Neutrophil (primary cell): Measurements from ENCODE around the gene MEIS2.

Source experiments
- H3K27ac ChIP-seq: fragments of 200-600 bp; sonication (generic); 2 replicates; pipeline ENCODE4 v1.5.1; 2016; ENCODE audit warnings: mild to moderate bottlenecking, moderate library complexity
- H3K27me3 ChIP-seq: fragments of 200-600 bp; sonication (generic); 2 replicates; pipeline ENCODE4 v1.6.0; 2016; ENCODE audit warnings: mild to moderate bottlenecking
- H3K36me3 ChIP-seq: fragments of 200-600 bp; sonication (generic); 2 replicates; pipeline ENCODE4 v1.5.1; 2017
- H3K4me1 ChIP-seq, 2 experiments: fragments of 200-600 bp in 1 of 2; sonication (generic) in 1 of 2; 1 replicate in 1 of 2; 2 replicates in 1 of 2; pipeline versions ENCODE4 v1.5.1 to v1.6.1; 2013 to 2016; ENCODE audit warnings: low read depth in 1 of 2, low read length in 1 of 2, mild to moderate bottlenecking in 1 of 2, moderate library complexity in 1 of 2; ENCODE audit not compliant: control insufficient read depth in 1 of 2, insufficient read depth in 1 of 2
- H3K4me3 ChIP-seq, 2 experiments: fragments of 200-600 bp in 1 of 2; sonication (generic) in 1 of 2; 1 replicate in 1 of 2; 2 replicates in 1 of 2; pipeline ENCODE4 v1.5.1; 2013 to 2016; ENCODE audit warnings: low read depth in 1 of 2, low read length in 1 of 2, mild to moderate bottlenecking in 1 of 2, moderate library complexity in 1 of 2
- H3K9me3 ChIP-seq: fragments of 200-600 bp; sonication (generic); 2 replicates; pipeline ENCODE4 v1.5.1; 2016
- TF ChIP-seq, protein P1 (sequence below): fragments of 200-600 bp; sonication (generic); IDR thresholded peaks from 2 replicates; pipeline ENCODE4 v1.5.1; 2016; ENCODE audit warnings: antibody characterized with exemption

Gene MEIS2

DNA sequence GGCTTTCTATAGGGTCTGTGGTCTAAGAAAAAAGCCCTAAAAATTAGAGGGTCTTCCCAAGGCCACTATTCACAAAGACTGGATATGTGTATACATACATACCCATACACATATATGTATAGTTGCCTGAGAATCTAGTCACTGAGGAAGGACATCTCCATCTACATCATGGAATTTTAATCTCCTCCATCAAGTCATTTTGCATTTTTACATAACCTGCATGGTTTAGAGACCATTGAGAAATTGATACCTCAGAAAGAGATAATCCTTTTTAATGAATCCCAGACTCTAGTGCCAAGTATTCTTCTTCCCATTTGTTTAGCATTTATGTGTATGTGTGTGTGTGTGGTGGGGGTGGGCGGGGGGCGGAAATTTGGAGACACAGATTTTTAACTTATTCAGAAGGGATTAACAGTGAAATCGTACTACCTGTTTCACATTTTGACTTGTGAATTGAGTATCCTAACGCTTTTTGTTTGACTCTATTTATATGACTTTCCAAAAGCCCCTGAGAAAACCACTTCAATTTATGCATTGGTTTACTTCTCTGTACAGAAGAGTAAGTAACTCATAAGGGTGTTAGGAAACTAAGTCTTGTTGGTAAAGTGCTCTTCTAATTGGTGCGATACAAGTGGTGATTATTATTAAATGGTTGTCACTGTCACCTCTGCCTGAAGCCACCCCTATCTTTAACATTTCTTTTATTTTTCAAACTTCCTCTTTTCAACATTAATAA lies 166.9 kb downstream of the MEIS2 start:
- Histone ChIP-seq H3K27ac (no peak overlapping the region), H3K4me1 (no peaks in the 10 kb centered on the region), H3K27me3 (no peaks in the 10 kb centered on the region), H3K36me3 (no peaks in the 10 kb centered on the region), H3K4me3 (no peak overlapping the region), H3K9me3 (no peaks in the 10 kb centered on the region)
- TF ChIP-seq, protein P1, sequence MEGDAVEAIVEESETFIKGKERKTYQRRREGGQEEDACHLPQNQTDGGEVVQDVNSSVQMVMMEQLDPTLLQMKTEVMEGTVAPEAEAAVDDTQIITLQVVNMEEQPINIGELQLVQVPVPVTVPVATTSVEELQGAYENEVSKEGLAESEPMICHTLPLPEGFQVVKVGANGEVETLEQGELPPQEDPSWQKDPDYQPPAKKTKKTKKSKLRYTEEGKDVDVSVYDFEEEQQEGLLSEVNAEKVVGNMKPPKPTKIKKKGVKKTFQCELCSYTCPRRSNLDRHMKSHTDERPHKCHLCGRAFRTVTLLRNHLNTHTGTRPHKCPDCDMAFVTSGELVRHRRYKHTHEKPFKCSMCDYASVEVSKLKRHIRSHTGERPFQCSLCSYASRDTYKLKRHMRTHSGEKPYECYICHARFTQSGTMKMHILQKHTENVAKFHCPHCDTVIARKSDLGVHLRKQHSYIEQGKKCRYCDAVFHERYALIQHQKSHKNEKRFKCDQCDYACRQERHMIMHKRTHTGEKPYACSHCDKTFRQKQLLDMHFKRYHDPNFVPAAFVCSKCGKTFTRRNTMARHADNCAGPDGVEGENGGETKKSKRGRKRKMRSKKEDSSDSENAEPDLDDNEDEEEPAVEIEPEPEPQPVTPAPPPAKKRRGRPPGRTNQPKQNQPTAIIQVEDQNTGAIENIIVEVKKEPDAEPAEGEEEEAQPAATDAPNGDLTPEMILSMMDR, result no peak

DNA sequence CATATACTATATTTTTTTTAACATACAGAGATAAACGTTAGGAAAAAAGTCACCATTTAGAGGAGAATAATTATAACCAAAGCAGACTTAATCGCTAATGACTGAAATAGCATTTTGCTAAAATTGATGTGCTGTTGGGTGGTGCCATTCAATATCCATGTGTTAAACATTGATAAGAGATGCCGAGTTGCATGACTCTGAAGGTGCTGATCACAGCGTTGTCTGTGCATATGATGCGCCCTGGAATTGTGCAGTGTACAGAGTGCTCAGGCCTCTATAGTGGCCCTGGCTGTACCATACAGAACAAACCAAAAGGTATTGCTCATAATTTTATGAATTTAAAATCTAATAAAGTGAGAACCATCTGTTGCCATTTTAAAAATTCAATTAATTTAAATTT lies 168.3 kb downstream of the MEIS2 start:
- TF ChIP-seq, protein P1, result no peak
- Histone ChIP-seq H3K36me3 (no peaks in the 10 kb centered on the region), H3K27ac (no peak overlapping the region), H3K4me1 (no peaks in the 10 kb centered on the region), H3K27me3 (no peaks in the 10 kb centered on the region), H3K9me3 (no peaks in the 10 kb centered on the region), H3K4me3 (no peak overlapping the region)

DNA sequence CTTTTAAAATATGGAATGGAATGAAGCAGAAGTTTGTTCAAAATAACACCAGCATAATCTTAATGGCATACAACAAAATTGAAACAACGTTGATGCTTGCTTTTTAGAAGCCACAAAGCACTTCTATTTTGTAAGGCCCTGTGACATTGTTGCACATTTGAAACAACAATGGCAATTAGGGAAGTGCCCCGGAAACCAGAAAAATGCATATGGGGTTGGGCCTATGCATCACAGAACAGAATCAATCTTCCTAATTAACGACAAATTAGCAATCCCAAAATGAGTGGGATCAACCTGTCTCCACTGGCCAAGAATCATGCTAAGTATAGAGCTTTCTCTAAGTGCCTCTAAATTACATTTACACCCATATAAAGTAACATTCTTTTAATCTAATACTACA lies 168.9 kb downstream of the MEIS2 start:
- no peaks in the 10 kb centered on the region for H3K9me3 ChIP-seq
- no peak overlapping the region for H3K27ac ChIP-seq
- H3K36me3 ChIP-seq, result no peaks in the 10 kb centered on the region
- H3K27me3 ChIP-seq, result no peaks in the 10 kb centered on the region
- H3K4me3 ChIP-seq, result no peak overlapping the region
- TF ChIP-seq, protein P1, result no peak
- H3K4me1 ChIP-seq, result no peaks in the 10 kb centered on the region

DNA sequence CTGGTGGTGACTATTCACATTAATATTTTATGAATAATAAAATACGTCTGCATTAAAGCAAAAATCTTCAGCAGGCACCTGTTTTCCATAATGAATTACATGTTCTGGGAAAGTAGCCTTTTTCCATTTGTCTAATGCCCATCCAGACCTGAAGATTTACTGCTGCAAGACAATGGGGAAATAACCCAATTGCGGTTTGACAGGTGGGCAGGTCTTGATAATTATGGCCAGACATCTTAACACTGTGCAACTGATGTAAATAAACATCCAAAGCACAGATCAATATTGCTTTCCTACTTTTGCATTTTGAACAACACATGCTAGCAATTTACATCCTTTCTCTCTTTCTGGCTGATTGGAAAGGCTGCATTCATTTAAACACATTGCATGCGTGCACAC lies 173.9 kb downstream of the MEIS2 start:
- H3K9me3 ChIP-seq, result no peaks in the 10 kb centered on the region
- no peaks in the 10 kb centered on the region for H3K36me3 ChIP-seq
- TF ChIP-seq, protein P1, result no peak
- no peaks in the 10 kb centered on the region for H3K27me3 ChIP-seq
- H3K4me1 ChIP-seq, result no peaks in the 10 kb centered on the region
- no peak overlapping the region for H3K4me3 ChIP-seq
- no peak overlapping the region for H3K27ac ChIP-seq

DNA sequence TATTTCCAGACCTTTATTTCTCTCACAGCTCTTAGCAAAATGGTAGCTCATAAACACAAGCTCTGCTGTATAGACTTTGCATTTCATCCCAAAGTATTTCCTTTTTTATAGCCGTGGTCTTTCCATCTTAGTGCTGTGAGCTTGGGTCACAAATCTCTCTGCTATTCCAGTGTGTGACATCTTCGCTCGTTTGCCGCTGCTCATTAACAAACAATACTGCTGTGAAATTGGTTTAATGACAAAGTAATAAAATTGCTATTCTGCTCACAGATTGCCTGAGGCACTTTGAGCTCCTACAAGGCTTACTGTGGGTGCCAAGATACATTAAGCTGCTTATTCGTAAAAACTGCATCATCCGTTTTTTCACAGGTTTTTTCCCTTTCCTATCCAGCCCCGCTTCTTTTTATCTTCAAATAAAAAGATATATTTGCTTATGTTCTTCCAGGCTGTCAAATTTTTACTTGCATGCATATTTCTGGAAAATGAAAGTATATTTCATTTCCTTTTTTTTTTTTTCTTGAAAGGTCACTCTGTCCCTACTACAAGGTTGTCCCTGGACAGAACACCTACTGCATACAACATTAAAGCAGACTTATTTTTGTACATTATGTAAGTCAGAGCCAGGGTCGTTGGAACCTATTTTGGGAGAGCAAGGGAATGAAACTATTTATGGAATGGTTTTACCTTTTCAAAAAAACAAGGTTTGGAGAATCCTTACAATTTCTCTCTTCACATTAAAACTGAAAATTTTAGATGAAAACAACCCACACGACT lies 174.5 kb downstream of the MEIS2 start:
- Histone ChIP-seq H3K4me1 (no peaks in the 10 kb centered on the region), H3K4me3 (no peak overlapping the region), H3K9me3 (no peaks in the 10 kb centered on the region), H3K27ac (no peak overlapping the region), H3K27me3 (no peaks in the 10 kb centered on the region), H3K36me3 (no peaks in the 10 kb centered on the region)
- TF ChIP-seq, protein P1, result no peak
